Measurements from ENCODE around the gene SFXN4. TPM values are rescaled to one million over a fixed set of nuclear protein-coding genes. Genes with fewer than 3 reads are reported as not detected.

SFXN4 gene
- total RNA-seq, 1 experiment from 2014 or later: 21.9 TPM

- H3K18ac ChIP-seq (ENCODE audit: insufficient read length, low read depth, low read length): no peak overlapping the region
- H3K27me3 Mint-ChIP-seq (ENCODE audit: low read depth): peaks cover 13% of the 10 kb centered on the region
- H2BK120ac ChIP-seq (ENCODE audit: low read depth, low read length, poor library complexity, severe bottlenecking): no peak overlapping the region
- H2BK5ac ChIP-seq (ENCODE audit: insufficient read length, low read length): no peak overlapping the region
- no peaks in the 10 kb centered on the region for H3K9me3 ChIP-seq (ENCODE audit: control insufficient read depth, low read depth, low read length)
- H3K4me1 Mint-ChIP-seq: peaks cover 17 to 20% of the 10 kb centered on the region in 2 experiments
- no peak overlapping the region for H4K8ac ChIP-seq (replicated peaks; ENCODE audit: insufficient read length, low read depth, low read length)
- H2BK20ac ChIP-seq (ENCODE audit: low read depth, low read length, poor library complexity, severe bottlenecking): no peak overlapping the region
- H4K20me1 ChIP-seq (ENCODE audit: control insufficient read depth, insufficient read depth, insufficient read length): no peaks in the 10 kb centered on the region
- H3K27me3 ChIP-seq (ENCODE audit: insufficient read depth, low read length): no peaks in the 10 kb centered on the region
- H3K23me2 ChIP-seq (ENCODE audit: insufficient read length, low read depth, low read length, poor library complexity, severe bottlenecking): no peaks in the 10 kb centered on the region
- no peak overlapping the region for H3K23ac ChIP-seq (ENCODE audit: insufficient read length, low read depth, low read length)
- no peak overlapping the region for H2BK12ac ChIP-seq (ENCODE audit: insufficient read length, low read depth, low read length)
- no peak overlapping the region for H2AK5ac ChIP-seq (ENCODE audit: insufficient read length, low read length)
- TF ChIP-seq, protein P1, sequence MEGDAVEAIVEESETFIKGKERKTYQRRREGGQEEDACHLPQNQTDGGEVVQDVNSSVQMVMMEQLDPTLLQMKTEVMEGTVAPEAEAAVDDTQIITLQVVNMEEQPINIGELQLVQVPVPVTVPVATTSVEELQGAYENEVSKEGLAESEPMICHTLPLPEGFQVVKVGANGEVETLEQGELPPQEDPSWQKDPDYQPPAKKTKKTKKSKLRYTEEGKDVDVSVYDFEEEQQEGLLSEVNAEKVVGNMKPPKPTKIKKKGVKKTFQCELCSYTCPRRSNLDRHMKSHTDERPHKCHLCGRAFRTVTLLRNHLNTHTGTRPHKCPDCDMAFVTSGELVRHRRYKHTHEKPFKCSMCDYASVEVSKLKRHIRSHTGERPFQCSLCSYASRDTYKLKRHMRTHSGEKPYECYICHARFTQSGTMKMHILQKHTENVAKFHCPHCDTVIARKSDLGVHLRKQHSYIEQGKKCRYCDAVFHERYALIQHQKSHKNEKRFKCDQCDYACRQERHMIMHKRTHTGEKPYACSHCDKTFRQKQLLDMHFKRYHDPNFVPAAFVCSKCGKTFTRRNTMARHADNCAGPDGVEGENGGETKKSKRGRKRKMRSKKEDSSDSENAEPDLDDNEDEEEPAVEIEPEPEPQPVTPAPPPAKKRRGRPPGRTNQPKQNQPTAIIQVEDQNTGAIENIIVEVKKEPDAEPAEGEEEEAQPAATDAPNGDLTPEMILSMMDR (conservative IDR thresholded peaks at IDR 0.05): peak; percentile 79
- no peak overlapping the region for H3T11ph ChIP-seq (ENCODE audit: low read length)
- no peak overlapping the region for H2AFZ ChIP-seq (ENCODE audit: low read length)
- H2BK15ac ChIP-seq (ENCODE audit: low read depth, low read length): no peak overlapping the region
- H3K79me1 ChIP-seq (ENCODE audit: insufficient read depth, low read depth, low read length, poor library complexity, severe bottlenecking): no peaks in the 10 kb centered on the region
- no peak overlapping the region for H4K5ac ChIP-seq (ENCODE audit: insufficient read length, low read depth, low read length)
- H4K91ac ChIP-seq (ENCODE audit: insufficient read length, low read depth, low read length): no peak overlapping the region
- no peaks in the 10 kb centered on the region for H3K79me2 ChIP-seq (ENCODE audit: insufficient read depth, low read length)
- peak; percentile 78 for DNase-seq
- H3K14ac ChIP-seq (ENCODE audit: insufficient read depth, low read length): no peak overlapping the region
- no peaks in the 10 kb centered on the region for H3K4me1 ChIP-seq (ENCODE audit: insufficient read depth, low read length)
- H3K27ac ChIP-seq (ENCODE audit: insufficient read length, low read depth, low read length): no peak overlapping the region
- H3K4ac ChIP-seq (ENCODE audit: low read depth, low read length): no peak overlapping the region
- H3K9me3 Mint-ChIP-seq: no peaks in the 10 kb centered on the region
- no peak overlapping the region for H3K4me2 ChIP-seq (ENCODE audit: insufficient read depth, insufficient read length, low read length)
- H3K27ac Mint-ChIP-seq: no peak overlapping the region
- H3K56ac ChIP-seq (ENCODE audit: insufficient read length, low read depth, low read length): no peak overlapping the region
- no CpG with 5 or more reads among the region's 9 CpGs for WGBS (ENCODE audit: extremely low coverage, insufficient read length, low lambda C conversion rate)
- H3K36me3 Mint-ChIP-seq (ENCODE audit: insufficient read depth in 1 of 3, low read depth in 3 of 3): no peaks in the 10 kb centered on the region
- H3K4me3 Mint-ChIP-seq: no peak overlapping the region
- no peak overlapping the region for H3K9ac ChIP-seq (ENCODE audit: extremely low read depth, insufficient read length, low read length)
These were observed 33.9 kb upstream of the SFXN4 start for GRCh38 chr10:119199231-119199992.

All from H9 (cell line).